ENCODE results near the gene LSAMP. TPM values are rescaled to one million over a fixed set of nuclear protein-coding genes. Genes with fewer than 3 reads are reported as not detected.

Gene LSAMP
- total RNA-seq, 1 experiment from 2014 or later, result not detected

DNA sequence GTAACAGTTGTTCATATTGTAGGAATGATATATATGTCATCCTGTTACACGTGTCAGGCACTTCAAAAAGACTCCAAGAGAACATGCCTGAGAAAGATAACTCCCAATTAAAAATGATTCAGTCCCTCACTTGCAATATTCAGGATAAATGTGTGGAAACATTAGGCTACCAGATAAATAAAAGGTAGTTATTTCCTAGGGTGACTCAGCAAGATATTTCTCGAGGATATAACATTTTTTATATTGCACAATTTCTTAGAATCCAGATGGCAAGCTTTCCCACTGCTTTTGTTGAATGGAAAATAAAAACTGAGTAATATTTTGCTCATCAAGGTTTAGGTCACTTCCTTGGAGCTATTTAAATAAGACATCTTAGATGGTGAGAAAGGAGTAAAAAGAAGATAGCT is 640.6 kb downstream of the LSAMP start:
- Histone ChIP-seq H3K9me2 (ENCODE audit: insufficient read depth) (no peaks in the 10 kb centered on the region), H3K27me3 (ENCODE audit: insufficient read depth, low read depth) (no peaks in the 10 kb centered on the region), H3K4me1 (replicated peaks; ENCODE audit: insufficient read depth) (peaks cover 45% of the 10 kb centered on the region), H4K20me1 (ENCODE audit: insufficient read depth) (no peaks in the 10 kb centered on the region), H3K4me3 (no peak overlapping the region), H3K79me2 (ENCODE audit: low read depth) (no peaks in the 10 kb centered on the region), H3K36me3 (ENCODE audit: low read depth) (no peaks in the 10 kb centered on the region), H2AFZ (peak overlapping the region; percentile 68), H3K9me3 (ENCODE audit: insufficient read depth, low read depth) (peaks cover 8% of the 10 kb centered on the region; the same call in 1 of the 2 replicates), H3K4me2 (peak overlapping the region; percentile 46), H3K27ac (peak overlapping the region; percentile 84), H3F3A (ENCODE audit: insufficient read depth, low read depth) (peaks cover 30% of the 10 kb centered on the region)
- TF ChIP-seq, protein P1, sequence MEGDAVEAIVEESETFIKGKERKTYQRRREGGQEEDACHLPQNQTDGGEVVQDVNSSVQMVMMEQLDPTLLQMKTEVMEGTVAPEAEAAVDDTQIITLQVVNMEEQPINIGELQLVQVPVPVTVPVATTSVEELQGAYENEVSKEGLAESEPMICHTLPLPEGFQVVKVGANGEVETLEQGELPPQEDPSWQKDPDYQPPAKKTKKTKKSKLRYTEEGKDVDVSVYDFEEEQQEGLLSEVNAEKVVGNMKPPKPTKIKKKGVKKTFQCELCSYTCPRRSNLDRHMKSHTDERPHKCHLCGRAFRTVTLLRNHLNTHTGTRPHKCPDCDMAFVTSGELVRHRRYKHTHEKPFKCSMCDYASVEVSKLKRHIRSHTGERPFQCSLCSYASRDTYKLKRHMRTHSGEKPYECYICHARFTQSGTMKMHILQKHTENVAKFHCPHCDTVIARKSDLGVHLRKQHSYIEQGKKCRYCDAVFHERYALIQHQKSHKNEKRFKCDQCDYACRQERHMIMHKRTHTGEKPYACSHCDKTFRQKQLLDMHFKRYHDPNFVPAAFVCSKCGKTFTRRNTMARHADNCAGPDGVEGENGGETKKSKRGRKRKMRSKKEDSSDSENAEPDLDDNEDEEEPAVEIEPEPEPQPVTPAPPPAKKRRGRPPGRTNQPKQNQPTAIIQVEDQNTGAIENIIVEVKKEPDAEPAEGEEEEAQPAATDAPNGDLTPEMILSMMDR (conservative IDR thresholded peaks at IDR 0.05), result no peak
- no peak for TF ChIP-seq EZH2 (IDR thresholded peaks at IDR 0.05; ENCODE audit: low read depth)
- ChIA-PET CTCF (interaction anchor here (0.6 to 1.3 kb wide), 4 partner anchors 10 to 553 kb away, joined by 3 to 4 read pairs (median 3); no protein-coding TSS in a partner anchor), POLR2A (ENCODE audit: unreplicated experiment) (interaction anchor here (0.5 to 0.8 kb wide), 2 partner anchors 10 to 21 kb away, joined by 4 to 6 read pairs; no protein-coding TSS in a partner anchor)
- intact Hi-C loops (cut with micrococcal nuclease; ENCODE audit: unreplicated experiment), result loop anchor here (2.0 kb wide), 1 partner anchor 14 kb away; no protein-coding TSS in a partner anchor
- no TSS peak for BruUV-seq (replicated peaks)
- peak in 1 of 2 experiments; percentile 85 for DNase-seq

DNA sequence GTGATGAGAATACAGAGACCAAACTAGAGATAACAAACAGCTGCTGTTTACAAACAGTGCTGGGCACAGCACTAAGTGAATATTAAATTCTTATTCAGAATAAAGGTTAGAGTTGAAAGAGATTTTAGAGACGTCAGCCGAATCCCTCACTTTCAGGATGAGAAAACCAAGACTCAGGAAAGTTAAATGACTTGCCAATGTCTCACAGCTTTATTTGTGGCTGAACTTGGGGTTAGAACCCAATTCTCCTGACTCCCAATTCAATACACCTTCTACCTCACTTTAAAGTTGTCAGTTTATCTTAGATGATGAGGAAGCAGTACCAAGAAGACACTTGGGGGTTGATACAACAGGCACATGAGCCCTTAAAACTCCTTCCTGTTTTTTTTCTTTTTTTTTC is 641.1 kb downstream of the LSAMP start:
- TSS peak; percentile 43 for BruUV-seq (replicated peaks)
- Histone ChIP-seq H3K36me3 (ENCODE audit: low read depth) (no peaks in the 10 kb centered on the region), H3K9me3 (ENCODE audit: insufficient read depth, low read depth) (peaks cover 8% of the 10 kb centered on the region; the same call in 1 of the 2 replicates), H3K4me2 (peak overlapping the region; percentile 46), H4K20me1 (ENCODE audit: insufficient read depth) (no peaks in the 10 kb centered on the region), H3K27ac (peak overlapping the region; percentile 84), H3K9me2 (ENCODE audit: insufficient read depth) (no peaks in the 10 kb centered on the region), H3K27me3 (ENCODE audit: insufficient read depth, low read depth) (no peaks in the 10 kb centered on the region), H3K4me1 (replicated peaks; ENCODE audit: insufficient read depth) (peaks cover 46% of the 10 kb centered on the region), H2AFZ (no peak overlapping the region), H3F3A (ENCODE audit: insufficient read depth, low read depth) (peaks cover 30% of the 10 kb centered on the region), H3K79me2 (ENCODE audit: low read depth) (no peaks in the 10 kb centered on the region), H3K4me3 (no peak overlapping the region)
- intact Hi-C loops (cut with micrococcal nuclease; ENCODE audit: unreplicated experiment), result loop anchor here (2.0 kb wide), 1 partner anchor 13 kb away; no protein-coding TSS in a partner anchor
- TF ChIP-seq, protein P1 (conservative IDR thresholded peaks at IDR 0.05), result no peak
- TF ChIP-seq EZH2 (IDR thresholded peaks at IDR 0.05; ENCODE audit: low read depth), result no peak
- ChIA-PET CTCF (interaction anchor here (1.0 to 1.3 kb wide), 2 partner anchors 15 to 16 kb away, joined by 3 read pairs; no protein-coding TSS in a partner anchor), POLR2A (ENCODE audit: unreplicated experiment) (interaction anchor here (0.5 kb wide), 1 partner anchor 11 kb away, joined by 6 read pairs; no protein-coding TSS in a partner anchor)
- no peak for DNase-seq

DNA sequence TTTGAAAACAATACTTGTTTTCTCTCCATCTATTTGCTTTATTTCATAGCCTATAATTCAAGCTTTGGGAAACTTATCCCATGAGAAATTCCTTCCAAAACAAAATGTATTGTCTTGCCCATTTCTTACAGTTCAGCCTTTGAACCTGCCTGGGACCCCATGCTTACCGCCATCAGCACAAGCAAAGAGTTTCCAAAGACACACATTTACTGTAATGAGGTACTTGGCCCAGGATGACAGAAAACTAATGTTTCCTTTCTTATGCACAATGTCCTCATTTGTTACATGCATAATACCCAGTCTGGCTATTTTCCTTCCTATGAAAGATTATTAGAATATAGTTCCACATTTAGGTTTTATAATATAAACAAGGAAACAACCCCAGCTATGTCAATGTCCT is 641.6 kb downstream of the LSAMP start:
- TF ChIP-seq, protein P1 (conservative IDR thresholded peaks at IDR 0.05), result no peak
- no peak for TF ChIP-seq EZH2 (IDR thresholded peaks at IDR 0.05; ENCODE audit: low read depth)
- H3K4me2 ChIP-seq, result no peak overlapping the region
- CTCF ChIA-PET, result no interaction called here
- POLR2A ChIA-PET (ENCODE audit: unreplicated experiment), result interaction anchor here (0.6 kb wide), 1 partner anchor 858 kb away, joined by 3 read pairs; no protein-coding TSS in a partner anchor
- H4K20me1 ChIP-seq (ENCODE audit: insufficient read depth), result no peaks in the 10 kb centered on the region
- no peaks in the 10 kb centered on the region for H3K79me2 ChIP-seq (ENCODE audit: low read depth)
- no peak overlapping the region for H2AFZ ChIP-seq
- intact Hi-C loops (cut with micrococcal nuclease; ENCODE audit: unreplicated experiment), result loop anchor here (2.0 kb wide), 1 partner anchor 13 kb away; no protein-coding TSS in a partner anchor
- no peak overlapping the region for H3K4me3 ChIP-seq
- H3K9me3 ChIP-seq (ENCODE audit: insufficient read depth, low read depth), result peaks cover 8% of the 10 kb centered on the region; the same call in 1 of the 2 replicates
- H3K4me1 ChIP-seq (replicated peaks; ENCODE audit: insufficient read depth), result peaks cover 46% of the 10 kb centered on the region
- no TSS peak for BruUV-seq (replicated peaks)
- H3K9me2 ChIP-seq (ENCODE audit: insufficient read depth), result no peaks in the 10 kb centered on the region
- no peak for DNase-seq
- H3K27ac ChIP-seq, result peak overlapping the region; percentile 84
- H3K36me3 ChIP-seq (ENCODE audit: low read depth), result no peaks in the 10 kb centered on the region
- peaks cover 30% of the 10 kb centered on the region for H3F3A ChIP-seq (ENCODE audit: insufficient read depth, low read depth)
- no peaks in the 10 kb centered on the region for H3K27me3 ChIP-seq (ENCODE audit: insufficient read depth, low read depth)

All from PC-9 (cell line).